Stomach smooth muscle (tissue), 2 donors: Measurements from ENCODE around the gene C14orf180.

Experiments
- H3K27ac ChIP-seq: one replicate; pipeline ENCODE4 v1.7.0; 2013; ENCODE audit warnings: mild to moderate bottlenecking, low read length, inconsistent platforms
- H3K27me3 ChIP-seq, 2 donors: one replicate each; pipeline ENCODE4 v1.7.0; 2013; ENCODE audit warnings: low read length in 2 of 2; ENCODE audit not compliant: insufficient read depth in 2 of 2, control insufficient read depth in 1 of 2
- H3K36me3 ChIP-seq, 2 donors: one replicate each; pipeline ENCODE4 v1.7.0; 2013; ENCODE audit warnings: low read length in 2 of 2; ENCODE audit not compliant: control insufficient read depth in 2 of 2, insufficient read depth in 2 of 2
- H3K4me1 ChIP-seq: one replicate; pipeline ENCODE4 v1.7.0; 2013; ENCODE audit warnings: low read length; ENCODE audit not compliant: control insufficient read depth, insufficient read depth
- H3K4me3 ChIP-seq, 2 donors: one replicate each; pipeline ENCODE4 v1.7.0; 2013; ENCODE audit warnings: low read length in 2 of 2
- H3K9ac ChIP-seq, 2 donors: one replicate each; pipeline ENCODE4 v1.7.0; 2013; ENCODE audit warnings: low read length in 2 of 2, mild to moderate bottlenecking in 1 of 2
- H3K9me3 ChIP-seq, 2 donors: one replicate each; pipeline ENCODE4 v1.7.0; 2013; ENCODE audit warnings: low read length in 2 of 2; ENCODE audit not compliant: control insufficient read depth in 2 of 2
- donor health status: healthy.
- donor health status: Pancreatic carcinoma.

The C14orf180 gene

DNA sequence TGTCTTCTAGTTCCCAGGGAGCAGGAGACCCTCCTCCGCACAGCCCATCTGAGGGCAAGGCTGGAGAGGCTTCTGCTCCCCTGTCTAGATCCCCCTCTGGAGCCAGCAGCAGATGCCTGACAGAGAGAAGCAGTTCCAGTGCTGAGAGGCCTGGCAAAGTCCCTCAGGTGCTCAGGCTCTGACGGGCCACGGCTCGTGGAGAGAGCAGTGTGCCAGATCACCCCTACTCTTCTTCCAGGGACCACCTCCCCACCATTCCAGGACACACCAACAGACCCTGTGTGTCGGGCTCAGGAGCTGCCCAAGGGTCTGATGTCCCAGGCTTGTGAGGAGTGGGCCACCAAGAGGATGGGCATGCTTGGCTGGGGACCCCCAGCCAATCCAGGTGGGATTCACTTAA lies 22.5 kb upstream of the C14orf180 start:
- Histone ChIP-seq H3K9ac (no peak overlapping the region), H3K27me3 (peaks cover 6 to 8% of the 10 kb centered on the region in 2 donors), H3K9me3 (no peaks in the 10 kb centered on the region), H3K36me3 (no peaks in the 10 kb centered on the region), H3K4me1 (no peaks in the 10 kb centered on the region), H3K4me3 (no peak overlapping the region), H3K27ac (no peak overlapping the region)

DNA sequence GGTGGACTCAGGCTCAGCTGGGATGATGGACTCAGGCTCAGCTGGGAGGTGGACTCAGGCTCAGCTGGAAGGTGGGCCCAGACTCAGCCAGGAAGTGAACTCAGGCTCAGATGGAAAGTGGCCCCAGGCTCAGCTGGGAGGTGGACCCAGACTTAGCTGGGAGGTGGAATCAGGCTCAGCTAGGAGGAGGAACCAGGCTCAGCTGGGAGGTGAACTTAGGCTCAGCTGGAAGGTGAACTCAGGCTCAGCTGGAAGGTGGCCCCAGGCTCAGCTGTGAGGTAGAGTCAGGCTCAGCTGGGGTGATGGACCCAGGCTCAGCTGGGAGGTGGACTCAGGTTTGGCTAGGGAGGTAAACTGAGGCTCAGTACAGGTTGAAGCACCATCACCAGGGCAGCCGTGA lies 21.8 kb upstream of the C14orf180 start:
- Histone ChIP-seq H3K9ac (no peak overlapping the region), H3K27me3 (peaks cover 6 to 8% of the 10 kb centered on the region in 2 donors), H3K27ac (no peak overlapping the region), H3K4me3 (no peak overlapping the region), H3K9me3 (no peaks in the 10 kb centered on the region), H3K4me1 (no peaks in the 10 kb centered on the region), H3K36me3 (no peaks in the 10 kb centered on the region)

DNA sequence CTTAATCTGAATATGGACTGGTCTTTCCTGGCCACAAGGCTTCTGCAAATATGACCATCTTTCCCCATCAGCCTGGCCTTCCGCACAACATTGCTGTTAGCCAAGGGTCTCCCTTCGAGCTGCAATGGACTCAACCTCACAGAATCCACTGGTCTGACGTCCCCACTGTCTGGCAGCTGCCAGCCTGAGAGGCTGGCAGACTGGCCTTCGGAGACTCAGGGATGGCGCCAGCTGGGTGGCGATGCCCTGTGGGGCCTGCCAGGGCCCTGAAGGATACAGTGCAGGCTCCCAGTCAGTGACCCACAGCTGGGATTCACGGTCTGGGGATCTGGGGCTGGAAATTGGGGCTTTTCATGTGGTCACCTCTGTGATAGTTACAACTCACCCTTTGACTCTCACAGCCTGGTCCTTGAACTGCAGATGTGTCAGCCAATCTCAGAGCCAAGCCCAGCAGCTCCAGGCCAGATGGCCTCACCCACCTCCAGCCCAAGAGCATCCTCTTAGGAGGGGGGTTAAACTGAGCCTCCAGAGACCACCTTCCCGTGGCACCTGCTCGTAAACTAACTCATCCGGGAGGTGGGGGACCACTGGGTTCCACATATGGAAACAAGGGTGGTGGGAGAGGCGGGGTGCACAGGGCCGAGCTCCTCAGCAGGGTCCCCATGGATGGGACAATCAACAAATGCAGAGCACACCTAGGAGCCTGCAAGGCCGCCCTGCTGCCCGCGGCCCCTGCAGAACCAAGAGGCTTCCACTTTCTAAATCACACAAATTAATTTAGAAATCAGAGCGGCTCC lies 21.1 kb upstream of the C14orf180 start:
- Histone ChIP-seq H3K9ac (no peak overlapping the region), H3K4me3 (no peak overlapping the region), H3K4me1 (no peaks in the 10 kb centered on the region), H3K36me3 (no peaks in the 10 kb centered on the region), H3K27ac (no peak overlapping the region), H3K27me3 (peaks cover 6 to 10% of the 10 kb centered on the region in 2 donors), H3K9me3 (no peaks in the 10 kb centered on the region)

DNA sequence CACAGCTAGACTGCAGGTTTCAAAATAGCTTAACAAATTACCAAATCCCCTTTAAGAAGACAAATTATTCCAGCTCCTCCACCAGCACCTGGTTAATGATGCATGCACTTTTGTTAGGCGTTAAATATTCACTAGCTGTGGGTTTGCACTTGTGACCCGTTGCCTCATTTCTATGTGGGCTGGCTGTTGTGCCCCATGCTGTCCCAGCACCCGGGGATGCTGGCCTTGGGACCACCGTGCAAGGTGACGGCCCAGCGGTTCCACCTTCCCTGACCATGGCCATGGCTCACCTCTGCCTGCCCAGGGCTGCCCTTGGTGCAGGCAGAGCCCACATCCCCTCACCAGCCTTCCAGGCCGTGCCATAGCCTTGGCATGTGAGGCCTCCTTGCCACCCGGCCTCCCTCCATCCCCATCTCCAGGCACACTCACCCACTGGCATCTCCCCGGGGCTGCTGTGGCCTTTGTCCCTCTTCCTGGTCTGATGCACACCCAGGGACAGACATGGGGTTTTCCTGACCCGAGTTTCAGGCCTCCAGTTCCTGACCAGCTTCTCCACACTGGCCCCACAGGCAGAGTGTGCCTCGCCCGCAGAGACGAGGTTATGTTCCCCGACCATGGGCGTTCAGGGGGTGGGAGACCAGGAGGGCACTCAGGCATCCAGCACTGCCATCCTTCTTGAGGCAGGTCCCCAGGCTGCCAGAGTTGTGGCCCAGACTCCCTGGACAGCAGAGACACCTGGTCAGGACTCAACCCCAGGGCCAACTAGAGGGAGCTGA lies 20.3 kb upstream of the C14orf180 start:
- H3K27ac ChIP-seq, result no peak overlapping the region
- H3K9me3 ChIP-seq, result no peaks in the 10 kb centered on the region
- no peak overlapping the region for H3K9ac ChIP-seq
- no peak overlapping the region for H3K4me3 ChIP-seq
- H3K36me3 ChIP-seq, result no peaks in the 10 kb centered on the region
- peaks cover 6 to 16% of the 10 kb centered on the region in 2 donors for H3K27me3 ChIP-seq
- H3K4me1 ChIP-seq, result peaks cover 6% of the 10 kb centered on the region

DNA sequence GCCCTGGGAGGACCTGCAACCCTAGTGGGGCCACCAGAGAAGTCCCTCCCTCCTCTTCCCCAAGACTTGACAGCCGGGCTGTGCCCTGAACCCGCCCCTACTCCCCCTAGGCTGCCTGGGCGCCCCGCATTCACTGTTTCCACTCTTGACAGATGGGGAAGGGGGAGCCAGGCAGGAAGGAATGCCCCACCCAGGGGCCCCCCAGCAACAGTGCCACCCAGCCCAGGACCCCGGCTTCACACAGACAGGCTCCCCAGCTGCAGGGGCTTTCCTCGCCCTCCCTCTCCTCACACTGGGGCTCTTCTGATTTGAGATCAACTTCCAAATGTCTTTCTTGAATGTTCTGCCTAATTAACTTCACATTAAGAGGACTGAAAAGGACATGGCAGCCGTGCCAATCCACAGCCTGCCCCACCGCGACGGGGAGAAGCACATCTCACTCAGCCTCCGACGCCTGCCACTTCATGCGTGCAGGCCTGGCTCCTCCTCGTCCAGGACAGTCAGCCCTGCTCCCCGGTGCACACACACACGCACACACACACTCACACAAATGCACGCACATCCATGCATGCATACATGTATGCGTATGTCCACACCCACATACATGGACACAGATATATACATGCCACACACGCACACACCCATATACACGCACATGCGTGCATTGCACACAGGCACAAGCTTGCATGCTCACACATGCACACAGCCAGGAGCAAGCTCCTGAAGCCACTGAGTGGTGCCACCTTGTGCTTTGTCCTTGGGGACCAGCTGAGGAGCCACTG lies 19.6 kb upstream of the C14orf180 start:
- Histone ChIP-seq H3K9me3 (no peaks in the 10 kb centered on the region), H3K4me3 (no peak overlapping the region), H3K27ac (no peak overlapping the region), H3K27me3 (peaks cover 9 to 20% of the 10 kb centered on the region in 2 donors), H3K36me3 (no peaks in the 10 kb centered on the region), H3K4me1 (peaks cover 6% of the 10 kb centered on the region), H3K9ac (no peak overlapping the region)

DNA sequence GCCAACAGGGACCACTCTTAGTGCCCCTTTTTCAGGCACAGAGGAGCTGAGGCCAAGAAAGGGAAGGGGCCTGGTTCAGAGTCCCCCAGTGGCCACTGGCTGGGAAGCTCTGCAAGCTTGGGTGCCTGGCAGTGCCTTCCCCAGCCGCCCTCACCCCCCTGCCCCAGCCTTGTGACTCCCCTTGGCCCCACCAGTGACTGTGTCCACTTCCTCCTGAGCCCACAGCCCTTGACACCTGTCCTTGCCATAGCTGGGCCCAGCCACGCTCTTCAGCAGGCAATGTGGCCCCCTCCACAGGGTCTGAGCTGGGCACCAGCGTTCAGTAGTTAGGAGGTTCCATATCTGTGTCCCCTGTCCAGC lies 19.0 kb upstream of the C14orf180 start:
- Histone ChIP-seq H3K27me3 (peaks cover 14 to 23% of the 10 kb centered on the region in 2 donors), H3K36me3 (no peaks in the 10 kb centered on the region), H3K4me1 (peaks cover 6% of the 10 kb centered on the region), H3K4me3 (no peak overlapping the region), H3K9me3 (no peaks in the 10 kb centered on the region), H3K9ac (no peak overlapping the region), H3K27ac (no peak overlapping the region)

DNA sequence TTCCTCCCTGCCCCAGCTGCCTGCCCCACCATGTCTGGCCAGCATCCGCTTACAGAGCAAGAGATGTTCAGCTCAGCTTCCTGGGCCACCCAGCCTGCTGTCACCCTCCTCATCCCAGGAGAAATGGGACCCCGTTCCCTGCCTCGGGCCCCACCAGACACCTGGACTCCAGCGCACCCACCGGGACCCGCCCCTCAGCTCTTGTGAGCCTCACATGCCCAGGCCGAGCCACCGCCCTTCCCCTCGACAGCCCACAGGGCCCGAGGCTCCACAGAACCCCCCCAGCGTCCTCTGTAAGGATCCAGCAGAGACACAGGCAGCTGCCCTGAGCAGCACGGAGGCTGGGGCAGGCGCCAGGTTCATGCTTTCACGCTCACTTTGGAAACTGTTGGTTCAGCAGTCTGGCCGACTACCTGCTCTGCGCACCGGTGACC lies 18.4 kb upstream of the C14orf180 start:
- Histone ChIP-seq H3K27me3 (peaks cover 12 to 23% of the 10 kb centered on the region in 2 donors), H3K4me1 (peaks cover 6% of the 10 kb centered on the region), H3K9ac (no peak overlapping the region), H3K4me3 (no peak overlapping the region), H3K36me3 (no peaks in the 10 kb centered on the region), H3K9me3 (no peaks in the 10 kb centered on the region), H3K27ac (no peak overlapping the region)

DNA sequence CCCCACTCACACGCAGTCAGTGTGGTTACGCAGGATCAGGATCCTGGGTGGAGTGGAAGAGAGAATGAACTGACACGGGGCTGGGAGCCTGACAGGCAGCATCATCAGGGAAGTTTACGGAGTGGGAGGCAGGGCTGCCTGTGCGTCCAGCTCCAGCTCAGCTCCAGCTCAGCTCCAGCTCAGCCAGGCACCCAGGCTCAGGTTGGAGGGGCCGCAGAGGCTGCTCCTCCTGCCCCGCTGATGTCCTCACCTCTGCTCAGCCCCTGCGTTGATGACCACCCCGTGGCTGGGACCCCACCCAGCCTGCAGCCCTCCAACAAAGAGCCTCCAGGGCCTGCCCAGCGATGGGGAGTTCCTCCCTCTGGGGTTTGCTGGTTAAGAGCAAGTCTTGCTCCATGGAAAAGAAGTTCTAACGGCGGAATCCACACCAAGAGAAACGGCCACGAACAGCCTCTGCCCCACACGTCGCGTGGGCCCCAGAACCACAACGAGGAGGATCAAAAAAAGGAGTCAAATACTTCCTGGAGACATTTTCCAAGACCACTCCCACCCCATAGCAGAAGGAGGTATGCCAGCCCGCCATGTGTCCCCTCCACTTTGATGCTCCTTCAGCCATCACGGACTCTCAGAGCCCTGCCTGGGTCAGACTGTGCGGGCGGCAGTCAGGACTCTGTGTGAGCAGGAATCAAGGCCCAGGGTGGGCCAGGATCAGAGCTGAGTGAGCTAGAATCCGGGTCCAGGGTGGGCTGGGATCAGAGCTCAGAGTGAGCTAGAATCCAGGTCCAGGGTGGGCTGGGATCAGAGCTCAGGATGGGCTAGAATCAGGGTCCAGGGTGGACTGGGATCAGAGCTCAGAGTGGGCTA lies 17.7 kb upstream of the C14orf180 start:
- Histone ChIP-seq H3K27ac (no peak overlapping the region), H3K4me1 (peaks cover 6% of the 10 kb centered on the region), H3K36me3 (no peaks in the 10 kb centered on the region), H3K9ac (no peak overlapping the region), H3K4me3 (no peak overlapping the region), H3K9me3 (no peaks in the 10 kb centered on the region), H3K27me3 (peaks cover 13 to 23% of the 10 kb centered on the region in 2 donors)

DNA sequence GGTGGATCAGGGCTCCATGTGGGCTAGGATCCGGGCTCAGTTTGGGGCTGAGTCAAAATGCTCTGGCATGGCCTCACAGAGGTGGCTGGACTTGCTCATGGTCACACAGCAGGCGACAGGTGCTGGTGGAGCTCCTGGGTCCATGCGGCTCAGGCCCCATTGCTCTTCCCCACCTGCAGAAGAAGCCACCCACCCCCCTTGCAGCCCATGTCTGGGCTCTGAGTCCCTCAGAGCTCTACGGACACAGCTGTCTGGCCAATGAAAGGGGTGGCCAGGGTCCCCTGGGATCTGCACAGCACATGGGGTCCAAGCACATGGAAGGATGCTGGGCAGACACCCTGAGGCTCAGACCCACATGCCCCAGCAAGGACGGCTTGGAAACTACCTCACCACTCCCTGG lies 17.0 kb upstream of the C14orf180 start:
- Histone ChIP-seq H3K4me1 (peaks cover 6% of the 10 kb centered on the region), H3K4me3 (no peak overlapping the region), H3K9me3 (no peaks in the 10 kb centered on the region), H3K27me3 (peaks cover 15 to 28% of the 10 kb centered on the region in 2 donors), H3K27ac (no peak overlapping the region), H3K9ac (no peak overlapping the region), H3K36me3 (no peaks in the 10 kb centered on the region)

DNA sequence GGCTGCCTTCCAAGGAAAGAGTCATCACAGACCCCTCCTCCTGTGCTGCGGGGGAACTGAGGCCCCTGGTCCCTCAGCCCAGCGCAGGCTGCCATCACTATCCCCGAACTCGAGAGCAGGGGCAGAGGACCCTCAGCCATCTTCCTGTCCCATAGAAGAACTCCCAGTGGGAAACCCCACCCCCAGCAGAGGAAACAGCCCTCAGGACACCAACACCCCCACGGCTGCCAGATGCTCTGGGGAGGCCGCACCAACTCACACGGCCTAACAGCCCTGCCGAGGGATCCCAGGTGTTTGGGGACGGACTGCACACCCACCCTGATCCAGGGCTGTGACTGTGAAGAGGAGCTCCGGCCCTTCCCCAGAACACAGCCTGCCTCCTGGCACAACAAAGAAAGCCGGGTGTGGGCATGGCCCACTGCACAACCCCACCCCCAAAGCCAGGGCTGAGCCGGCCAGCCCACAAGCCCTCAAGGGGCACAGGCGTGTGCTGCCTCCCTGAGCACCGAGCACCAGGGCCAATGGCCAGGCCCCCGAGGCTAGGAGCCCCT lies 16.3 kb upstream of the C14orf180 start:
- Histone ChIP-seq H3K9me3 (no peaks in the 10 kb centered on the region), H3K9ac (no peak overlapping the region), H3K27me3 (peaks cover 15 to 28% of the 10 kb centered on the region in 2 donors), H3K27ac (no peak overlapping the region), H3K4me3 (no peak overlapping the region), H3K4me1 (peaks cover 6% of the 10 kb centered on the region), H3K36me3 (no peaks in the 10 kb centered on the region)
